HL-60 (cell line): Measurements from ENCODE around the gene ZNF521.

ENCODE experiments used
- DNase-seq, 2 experiments: peaks; one replicate each; pipeline ENCODE4 v3.0.0-alpha.2; 2010 to 2020; ENCODE audit warnings: low read depth in 1 of 2, low spot score in 1 of 2
- H3K27ac ChIP-seq: fragments of 250-450 bp; sonication (Bioruptor Pico); replicated peaks from 2 replicates; pipeline ENCODE4 v1.5.1; 2020; ENCODE audit warnings: mild to moderate bottlenecking, moderate library complexity
- H3K27me3 ChIP-seq: fragments of 250-450 bp; sonication (Bioruptor Pico); 2 replicates; pipeline ENCODE4 v1.5.1; 2021; ENCODE audit warnings: mild to moderate bottlenecking, moderate library complexity; ENCODE audit not compliant: insufficient read depth, poor library complexity, severe bottlenecking
- H3K4me3 ChIP-seq: replicated peaks from 2 replicates; pipeline ENCODE4 v1.5.1; 2011; ENCODE audit warnings: mild to moderate bottlenecking, control low read depth, low read length; ENCODE audit not compliant: insufficient read depth
- CTCF ChIP-seq: IDR thresholded peaks from one replicate; pipeline ENCODE4 v1.5.1; 2011; ENCODE audit warnings: low read length, control low read depth, inconsistent platforms; ENCODE audit not compliant: insufficient read depth
- GABPA ChIP-seq: IDR thresholded peaks from 2 replicates; pipeline ENCODE4 v1.6.1; 2012; ENCODE audit warnings: low read depth
- POLR2AphosphoS5 ChIP-seq: IDR thresholded peaks from 2 replicates; pipeline ENCODE4 v1.6.1; 2012; ENCODE audit warnings: low read depth
- REST ChIP-seq: IDR thresholded peaks from 2 replicates; pipeline ENCODE4 v1.6.1; 2012; ENCODE audit warnings: low read depth; ENCODE audit not compliant: insufficient replicate concordance
- SPI1 ChIP-seq: IDR thresholded peaks from 2 replicates; pipeline ENCODE4 v1.6.1; 2012; ENCODE audit warnings: low read depth, mild to moderate bottlenecking, borderline replicate concordance

ZNF521 gene

GRCh38 chr18:25243754-25244153 is 108.2 kb downstream of the ZNF521 start:
- H3K27ac ChIP-seq: no peak overlapping the region
- TF ChIP-seq POLR2AphosphoS5 (no peak), SPI1 (no peak), CTCF (no peak), GABPA (no peak), REST (no peak)
- no peak overlapping the region for H3K4me3 ChIP-seq

GRCh38 chr18:25243257-25243656 is 108.7 kb downstream of the ZNF521 start:
- peaks cover 2% of the 10 kb centered on the region for H3K27me3 ChIP-seq
- H3K27ac ChIP-seq: no peak overlapping the region
- no peak for DNase-seq
- no peak for TF ChIP-seq REST
- TF ChIP-seq SPI1: no peak
- TF ChIP-seq GABPA: no peak
- TF ChIP-seq POLR2AphosphoS5: no peak
- TF ChIP-seq CTCF: no peak
- H3K4me3 ChIP-seq: no peak overlapping the region

More at GRCh38 chr18:25243754-25244153, 108.2 kb downstream of the ZNF521 start:
- peaks cover 2% of the 10 kb centered on the region for H3K27me3 ChIP-seq
- DNase-seq: no peak

- no peak for DNase-seq
- no peak for TF ChIP-seq CTCF
- TF ChIP-seq SPI1: no peak
- no peak for TF ChIP-seq REST
- no peak for TF ChIP-seq POLR2AphosphoS5
- TF ChIP-seq GABPA: no peak
- Histone ChIP-seq H3K27me3 (peaks cover 2% of the 10 kb centered on the region), H3K4me3 (no peak overlapping the region), H3K27ac (no peak overlapping the region)
Measured at GRCh38 chr18:25240420-25240770, 111.6 kb downstream of the ZNF521 start.
